ENCODE measurements around the gene MYO1A.
A peak's percentile ranks its signal among the peaks of the same experiment; 100 is the strongest.

MYO1A gene

GRCh38 chr12:57012600-57013465, 37.1 kb downstream of the MYO1A start:
- DNase-seq: no peak

DNA sequence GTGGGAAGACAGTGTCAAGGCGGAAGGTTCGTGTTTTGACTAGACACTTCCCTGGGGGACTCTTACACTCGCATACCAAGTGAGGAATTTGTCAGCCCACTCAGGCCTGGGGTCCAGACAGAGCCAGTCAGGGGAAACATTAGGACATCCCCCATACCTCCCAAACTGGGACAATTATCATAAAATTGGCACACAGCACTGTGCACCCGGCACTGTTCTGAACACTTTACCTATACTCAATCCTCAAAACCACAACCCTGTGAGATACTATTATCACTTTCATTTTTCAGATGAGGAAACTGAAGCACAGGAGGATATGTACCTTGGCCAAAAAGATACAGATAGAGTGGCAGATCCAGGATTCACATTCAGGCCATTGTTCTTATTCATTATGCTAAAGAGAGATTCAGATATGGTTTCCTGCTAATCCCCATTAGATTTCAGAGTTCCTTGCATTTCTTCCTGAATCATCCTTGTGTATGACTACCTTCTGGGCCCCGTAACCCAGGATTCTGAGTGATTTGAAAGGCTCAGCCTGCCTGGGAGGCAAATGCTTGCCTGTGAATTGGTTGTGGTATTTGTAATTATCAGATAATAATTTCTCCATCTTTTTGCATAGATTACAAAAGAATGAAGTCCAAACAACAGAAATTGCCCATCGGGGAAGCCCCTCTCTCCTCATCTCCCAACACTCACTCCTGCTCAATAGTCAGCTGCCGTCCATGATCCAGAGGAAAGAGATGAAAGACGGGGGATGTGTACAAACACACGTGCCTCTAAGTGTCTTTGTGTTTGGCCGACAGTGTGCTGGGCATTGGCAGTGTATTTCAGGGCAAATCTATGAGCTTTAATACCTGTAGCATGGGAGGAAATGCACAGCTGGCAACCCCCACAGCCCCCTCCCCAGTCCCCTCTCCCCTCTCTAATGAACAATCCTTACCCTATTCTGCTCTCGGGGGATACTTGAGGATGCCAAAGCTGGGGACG, 38.2 kb downstream of the MYO1A start:
- no peak for DNase-seq

- DNase-seq: no peak
Measured at GRCh38 chr12:57010627-57011247, 39.2 kb downstream of the MYO1A start.

DNA sequence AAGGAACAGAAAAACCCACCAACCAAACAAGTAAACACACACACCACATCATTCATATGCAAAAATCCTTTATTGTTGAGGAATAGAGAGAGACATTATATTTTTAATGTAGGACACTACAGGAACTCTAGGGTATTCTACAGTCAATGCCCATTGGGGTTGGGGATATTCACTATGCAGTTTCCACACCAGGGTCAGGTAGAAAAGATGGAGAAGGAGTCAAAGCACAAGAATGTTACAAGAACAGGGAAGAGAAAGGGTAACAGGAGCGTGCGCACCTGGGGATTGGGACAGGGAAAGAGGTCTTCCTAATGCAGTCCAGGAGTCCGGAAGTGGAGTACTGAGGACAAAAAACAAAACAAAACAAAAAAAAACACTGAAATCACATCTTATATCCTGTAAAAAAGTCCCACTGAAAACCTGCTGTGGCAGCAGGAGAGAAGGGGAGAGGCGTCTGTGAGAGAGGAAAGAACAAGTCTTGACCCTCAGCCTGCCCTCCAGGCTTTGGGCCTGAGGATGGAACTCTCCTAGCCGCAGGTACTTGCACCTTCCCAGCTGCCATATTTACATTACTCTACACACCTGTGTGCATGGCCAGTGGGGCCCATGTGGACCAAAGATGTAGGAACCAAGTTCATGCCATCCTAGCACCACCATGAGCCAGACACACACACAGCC, 39.8 kb downstream of the MYO1A start:
- no peak for DNase-seq

DNA sequence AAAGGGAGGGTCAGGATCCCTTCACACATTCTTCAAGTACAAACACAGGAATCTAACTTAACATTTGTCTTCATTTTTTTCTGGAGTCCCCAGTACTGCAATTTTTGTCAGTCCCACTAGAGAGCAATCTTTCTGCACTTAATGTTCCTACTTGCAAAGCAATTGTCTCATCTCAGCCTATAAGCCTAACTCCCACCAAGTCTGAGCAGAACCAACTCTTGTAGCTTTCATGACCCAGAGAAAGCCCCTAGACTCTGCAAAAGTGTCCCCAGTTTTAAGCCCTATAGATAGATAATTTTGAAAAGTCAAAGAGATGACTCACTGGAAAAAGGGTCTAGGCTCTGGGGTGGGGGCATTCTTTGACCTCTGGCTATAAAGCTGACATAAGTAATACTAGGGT, 41.8 kb downstream of the MYO1A start:
- no peak for DNase-seq

DNA sequence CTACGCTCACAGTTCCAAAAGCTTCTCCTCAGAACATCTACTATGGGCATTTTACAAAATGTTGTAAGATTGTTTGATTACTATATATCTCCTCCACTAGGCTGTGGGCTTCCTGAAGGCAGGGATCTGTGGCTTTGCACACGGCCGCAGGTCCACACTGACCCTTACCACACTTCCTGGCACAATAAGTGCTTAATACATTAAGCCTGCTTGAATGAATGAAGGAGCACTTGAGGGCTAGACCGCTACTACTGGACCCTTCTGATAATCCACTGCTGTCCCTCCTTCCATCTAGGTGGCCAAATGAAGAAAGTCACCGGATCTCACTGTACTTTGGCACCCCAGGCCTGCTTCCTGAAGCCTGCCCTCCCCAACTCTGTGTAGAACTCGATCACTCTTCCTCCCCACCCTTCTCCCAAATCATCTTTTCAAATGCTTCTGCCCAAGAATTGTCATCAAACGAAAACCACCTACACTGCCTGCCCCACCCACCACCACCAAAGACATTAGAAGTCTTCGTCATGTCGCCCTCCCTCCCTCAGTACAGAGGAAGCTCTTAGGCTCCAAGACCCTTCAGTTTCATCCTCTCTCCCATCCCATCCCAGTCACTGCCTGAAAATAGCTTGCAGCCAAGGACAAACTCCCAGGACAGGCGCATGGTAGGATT, 43.0 kb downstream of the MYO1A start:
- no peak for DNase-seq

- DNase-seq: peak; percentile 67
Measured at GRCh38 chr12:57005980-57006808, 43.7 kb downstream of the MYO1A start, which contains the start of gene ZBTB39. ZBTB39 (minus strand) TSS chr12:57006546; CDS start chr12:57004917, 1,629 bp downstream.

- no peak for DNase-seq
Measured at GRCh38 chr12:57004651-57005050, 45.3 kb downstream of the MYO1A start.

DNA sequence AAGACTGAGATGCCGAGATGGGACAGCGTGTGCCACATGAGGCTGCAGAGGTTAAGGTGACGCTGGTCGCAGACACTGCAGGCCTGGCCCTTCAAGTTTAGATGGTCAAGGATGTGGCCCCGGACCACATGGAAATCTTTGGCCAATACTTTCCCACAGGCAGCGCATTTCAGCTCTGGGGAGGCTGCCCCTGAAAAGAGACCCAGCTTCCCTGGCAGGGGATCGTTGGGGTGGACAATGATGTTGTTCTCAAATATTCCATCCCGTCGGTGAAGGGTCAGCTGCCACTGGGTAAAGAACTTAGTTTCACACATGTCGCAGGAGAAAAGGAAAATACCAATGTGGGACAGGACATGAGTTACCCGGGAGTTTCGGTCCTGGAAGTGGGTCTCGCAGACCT, 46.5 kb downstream of the MYO1A start:
- no peak for DNase-seq

DNA sequence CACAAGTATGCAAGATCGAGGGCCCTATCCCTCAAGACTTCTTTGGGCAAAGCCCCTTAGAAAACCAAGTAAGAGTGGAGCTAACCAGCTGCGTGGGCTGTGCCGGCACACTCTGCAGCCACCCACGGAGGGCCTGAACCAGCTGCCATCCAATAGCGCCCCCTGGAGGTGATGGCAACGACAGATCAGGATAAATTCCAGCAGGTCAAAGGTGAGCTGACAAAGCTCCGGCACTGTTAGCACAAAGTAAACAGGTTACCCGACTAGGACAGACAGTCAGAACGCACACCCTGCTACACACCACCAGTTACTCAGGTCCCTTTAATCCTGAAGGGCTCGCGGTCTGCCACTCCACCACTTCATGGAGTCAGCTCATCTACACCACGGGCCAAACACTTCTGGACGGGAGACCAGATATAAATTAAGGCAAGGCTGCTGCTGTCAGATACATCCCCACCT, 48.5 kb downstream of the MYO1A start:
- DNase-seq: peak; percentile 65

DNA sequence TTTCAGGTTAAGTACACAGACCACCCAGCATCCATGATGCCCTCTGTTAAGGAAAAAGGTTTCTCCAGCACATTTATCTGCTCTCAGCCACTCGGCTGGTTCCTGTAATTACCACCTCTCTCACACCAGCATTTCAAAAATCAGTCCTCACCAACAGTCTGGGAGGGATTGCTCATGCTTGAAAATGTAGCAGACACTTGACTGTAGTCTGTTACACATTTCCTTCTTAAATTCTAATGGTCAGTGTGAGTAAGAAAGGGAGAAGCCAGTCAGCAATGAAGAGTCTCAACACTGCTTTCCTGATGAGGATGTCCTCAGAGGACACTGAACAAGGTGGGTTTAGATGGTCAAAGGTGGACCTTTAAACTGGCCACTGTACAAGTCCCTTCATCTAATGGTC, 49.5 kb downstream of the MYO1A start:
- DNase-seq: no peak

- no peak for DNase-seq
Measured at GRCh38 chr12:56999456-56999855, 50.5 kb downstream of the MYO1A start.

- no peak for DNase-seq
Measured at GRCh38 chr12:56998981-56999380, 50.9 kb downstream of the MYO1A start.

GRCh38 chr12:56998316-56998715, 51.6 kb downstream of the MYO1A start:
- no peak for DNase-seq

DNA sequence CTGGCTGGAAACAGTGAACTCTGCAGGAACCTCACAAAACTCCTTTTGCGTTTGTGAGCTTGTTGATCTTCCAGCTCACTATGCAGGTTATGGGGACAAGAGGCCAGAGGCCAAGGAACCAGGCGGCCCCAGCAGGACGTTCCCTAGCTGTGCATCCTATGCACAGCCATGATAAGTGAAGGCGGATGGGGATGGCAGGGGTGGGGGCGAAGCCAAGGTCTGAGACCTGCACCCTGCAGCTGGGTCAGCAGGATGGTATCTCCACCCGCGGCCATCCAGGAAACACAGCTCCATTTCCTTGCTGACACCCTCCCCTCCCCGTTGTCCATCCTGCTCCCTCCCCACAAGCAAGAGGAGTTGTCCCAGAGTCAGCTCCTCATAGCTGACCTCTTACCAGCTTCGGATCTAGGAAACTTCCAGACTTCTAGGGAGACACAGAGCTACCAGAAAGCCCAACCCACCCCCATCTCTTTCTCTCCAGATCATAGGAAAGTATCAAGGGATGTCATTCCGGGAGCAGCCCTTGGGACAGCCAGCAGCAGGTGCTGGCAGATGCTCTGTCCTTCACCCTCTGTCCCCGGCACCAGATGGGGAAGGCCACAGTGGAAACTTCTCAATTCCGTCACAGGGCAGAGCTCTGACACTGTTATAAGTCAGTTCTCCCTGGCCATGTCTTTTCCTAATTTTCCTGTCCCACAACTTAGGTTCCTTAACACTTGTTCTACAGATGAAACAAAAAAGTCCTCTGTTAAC, 53.0 kb downstream of the MYO1A start:
- DNase-seq: no peak

DNA sequence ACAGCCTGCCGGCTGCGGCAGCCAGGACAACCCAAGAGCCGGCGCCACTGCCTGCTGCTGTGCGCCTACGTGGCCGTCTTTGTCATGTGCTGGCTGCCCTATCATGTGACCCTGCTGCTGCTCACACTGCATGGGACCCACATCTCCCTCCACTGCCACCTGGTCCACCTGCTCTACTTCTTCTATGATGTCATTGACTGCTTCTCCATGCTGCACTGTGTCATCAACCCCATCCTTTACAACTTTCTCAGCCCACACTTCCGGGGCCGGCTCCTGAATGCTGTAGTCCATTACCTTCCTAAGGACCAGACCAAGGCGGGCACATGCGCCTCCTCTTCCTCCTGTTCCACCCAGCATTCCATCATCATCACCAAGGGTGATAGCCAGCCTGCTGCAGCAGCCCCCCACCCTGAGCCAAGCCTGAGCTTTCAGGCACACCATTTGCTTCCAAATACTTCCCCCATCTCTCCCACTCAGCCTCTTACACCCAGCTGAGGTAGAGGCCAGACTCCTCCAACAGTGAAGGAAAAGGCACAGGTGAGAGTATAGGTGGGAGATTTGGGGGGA, 53.9 kb downstream of the MYO1A start:
- no peak for DNase-seq

DNA sequence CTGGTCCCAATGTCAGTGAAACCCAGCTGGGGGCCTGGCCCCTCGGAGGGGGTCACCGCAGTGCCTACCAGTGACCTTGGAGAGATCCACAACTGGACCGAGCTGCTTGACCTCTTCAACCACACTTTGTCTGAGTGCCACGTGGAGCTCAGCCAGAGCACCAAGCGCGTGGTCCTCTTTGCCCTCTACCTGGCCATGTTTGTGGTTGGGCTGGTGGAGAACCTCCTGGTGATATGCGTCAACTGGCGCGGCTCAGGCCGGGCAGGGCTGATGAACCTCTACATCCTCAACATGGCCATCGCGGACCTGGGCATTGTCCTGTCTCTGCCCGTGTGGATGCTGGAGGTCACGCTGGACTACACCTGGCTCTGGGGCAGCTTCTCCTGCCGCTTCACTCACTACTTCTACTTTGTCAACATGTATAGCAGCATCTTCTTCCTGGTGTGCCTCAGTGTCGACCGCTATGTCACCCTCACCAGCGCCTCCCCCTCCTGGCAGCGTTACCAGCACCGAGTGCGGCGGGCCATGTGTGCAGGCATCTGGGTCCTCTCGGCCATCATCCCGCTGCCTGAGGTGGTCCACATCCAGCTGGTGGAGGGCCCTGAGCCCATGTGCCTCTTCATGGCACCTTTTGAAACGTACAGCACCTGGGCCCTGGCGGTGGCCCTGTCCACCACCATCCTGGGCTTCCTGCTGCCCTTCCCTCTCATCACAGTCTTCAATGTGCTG, 54.6 kb downstream of the MYO1A start:
- DNase-seq: no peak

DNA sequence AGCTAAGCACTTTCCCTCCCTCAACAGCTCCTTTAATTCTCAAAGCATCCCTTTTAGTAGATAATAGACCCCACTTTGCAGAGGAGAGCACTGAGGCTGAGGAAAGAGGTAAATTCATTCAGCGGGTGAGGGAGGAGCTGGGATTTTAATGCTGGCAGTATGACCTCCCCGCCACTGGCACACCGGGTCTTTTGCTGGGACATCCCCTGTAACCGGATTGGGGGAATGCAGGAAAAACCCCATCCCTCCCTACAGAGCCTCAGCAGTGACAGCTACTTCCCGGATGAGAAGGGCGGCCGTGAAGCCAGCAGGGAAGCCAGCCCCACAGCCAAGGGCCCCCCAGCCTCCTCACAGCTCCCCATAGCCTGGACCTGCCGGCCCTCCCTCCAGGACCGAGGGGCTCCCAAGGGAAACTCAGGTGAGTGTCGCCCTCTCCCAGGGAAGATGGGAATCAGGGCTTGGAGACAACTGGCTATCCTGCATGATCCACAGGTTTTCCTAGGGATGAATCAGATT, 55.6 kb downstream of the MYO1A start:
- DNase-seq: no peak

DNA sequence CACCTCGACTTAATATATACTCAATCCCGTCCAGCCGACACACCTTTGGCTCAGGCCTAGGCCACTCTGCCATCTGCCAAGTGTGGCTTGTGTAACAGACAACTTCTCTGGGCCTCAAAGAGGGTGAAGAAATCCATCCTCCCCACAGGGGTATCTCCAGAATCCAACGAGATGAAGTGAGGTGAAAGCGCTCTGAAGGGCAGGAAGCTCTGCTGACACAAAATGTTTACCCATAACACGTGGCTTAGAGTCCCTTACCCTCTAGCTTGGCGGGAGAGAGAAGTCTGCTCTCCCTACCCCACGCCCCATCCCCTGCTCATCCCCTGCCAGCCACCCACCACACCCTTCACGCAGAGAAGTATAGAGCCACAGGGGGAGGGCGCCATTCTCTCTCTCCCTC, 56.6 kb downstream of the MYO1A start:
- no peak for DNase-seq

All from activated gamma-delta T cell treated with Interleukin-2 at 50 U/mL for 16 hours (primary cell).